ENCODE results near the gene PARL. TPM values are rescaled to one million over a fixed set of nuclear protein-coding genes. Genes with fewer than 3 reads are reported as not detected.

Gene PARL
- total and polyA plus RNA-seq, 10 donors: 34.5 to 119 (median 56.5) TPM

DNA sequence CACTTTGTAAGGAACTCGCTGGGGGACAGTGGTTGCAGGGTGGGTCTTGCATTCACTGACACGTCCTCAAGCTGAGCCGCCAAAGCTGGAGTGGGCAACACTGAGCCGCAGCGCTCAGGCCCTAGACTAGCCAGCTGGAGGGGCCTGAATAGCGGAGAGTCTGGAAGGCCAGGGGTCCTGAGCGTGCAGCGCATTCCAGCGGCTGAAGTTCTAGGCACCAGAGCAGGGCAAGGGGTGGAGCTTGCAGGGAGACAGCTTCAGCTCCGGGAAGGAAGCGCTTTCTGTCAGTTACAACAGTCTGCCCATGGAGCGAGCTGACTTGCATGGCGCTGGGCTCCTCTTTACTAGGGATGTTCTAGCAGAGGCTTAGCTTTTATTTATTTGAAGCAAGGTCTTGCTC lies 62.0 kb downstream of the PARL start:
- peak; percentile 47 for DNase-seq
- Histone ChIP-seq H3K4me1 (peaks cover 13 to 28% (median 21%) of the 10 kb centered on the region in 6 donors), H3K9me3 (no peaks in the 10 kb centered on the region), H3K27me3 (replicated peaks in 1 of 7) (peaks cover 0 to 14% (median 0%) of the 10 kb centered on the region in 7 donors), H3K27ac (no peak overlapping the region), H3K36me3 (peaks cover 0 to 4% (median 0%) of the 10 kb centered on the region in 6 donors), H3K4me3 (no peak overlapping the region)
- no peak for TF ChIP-seq POLR2AphosphoS5 (IDR thresholded peaks at IDR 0.05)
- TF ChIP-seq, protein P1, sequence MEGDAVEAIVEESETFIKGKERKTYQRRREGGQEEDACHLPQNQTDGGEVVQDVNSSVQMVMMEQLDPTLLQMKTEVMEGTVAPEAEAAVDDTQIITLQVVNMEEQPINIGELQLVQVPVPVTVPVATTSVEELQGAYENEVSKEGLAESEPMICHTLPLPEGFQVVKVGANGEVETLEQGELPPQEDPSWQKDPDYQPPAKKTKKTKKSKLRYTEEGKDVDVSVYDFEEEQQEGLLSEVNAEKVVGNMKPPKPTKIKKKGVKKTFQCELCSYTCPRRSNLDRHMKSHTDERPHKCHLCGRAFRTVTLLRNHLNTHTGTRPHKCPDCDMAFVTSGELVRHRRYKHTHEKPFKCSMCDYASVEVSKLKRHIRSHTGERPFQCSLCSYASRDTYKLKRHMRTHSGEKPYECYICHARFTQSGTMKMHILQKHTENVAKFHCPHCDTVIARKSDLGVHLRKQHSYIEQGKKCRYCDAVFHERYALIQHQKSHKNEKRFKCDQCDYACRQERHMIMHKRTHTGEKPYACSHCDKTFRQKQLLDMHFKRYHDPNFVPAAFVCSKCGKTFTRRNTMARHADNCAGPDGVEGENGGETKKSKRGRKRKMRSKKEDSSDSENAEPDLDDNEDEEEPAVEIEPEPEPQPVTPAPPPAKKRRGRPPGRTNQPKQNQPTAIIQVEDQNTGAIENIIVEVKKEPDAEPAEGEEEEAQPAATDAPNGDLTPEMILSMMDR (IDR thresholded peaks at IDR 0.05 in 8 of 11, conservative IDR thresholded peaks at IDR 0.05 in 3 of 11): no peak
- no peak for TF ChIP-seq POLR2A (IDR thresholded peaks at IDR 0.05)
- intact Hi-C loops (cut with DNase I; ENCODE audit: low total_unique reads): no loop called here
- 77 to 89% (median 86%) methylated on average over 12 to 13 of the region's 13 CpGs for WGBS, 5 donors

GRCh38 chr3:183819831-183820230 lies 64.8 kb downstream of the PARL start:
- Histone ChIP-seq H3K27me3 (replicated peaks in 1 of 7) (peaks cover 0 to 10% (median 0%) of the 10 kb centered on the region in 7 donors), H3K4me3 (no peak overlapping the region), H3K36me3 (peaks cover 0 to 24% (median 4%) of the 10 kb centered on the region in 6 donors), H3K27ac (no peak overlapping the region), H3K4me1 (peaks cover 9 to 15% (median 13%) of the 10 kb centered on the region in 6 donors), H3K9me3 (no peaks in the 10 kb centered on the region)
- intact Hi-C loops (cut with DNase I; ENCODE audit: low total_unique reads): no loop called here
- DNase-seq: no peak
- TF ChIP-seq POLR2A (IDR thresholded peaks at IDR 0.05): no peak
- TF ChIP-seq, protein P1 (IDR thresholded peaks at IDR 0.05 in 8 of 11, conservative IDR thresholded peaks at IDR 0.05 in 3 of 11): no peak
- no peak for TF ChIP-seq POLR2AphosphoS5 (IDR thresholded peaks at IDR 0.05)
- WGBS, 5 donors: 86 to 95% (median 89%) methylated on average over 6 of the region's 6 CpGs

GRCh38 chr3:183818706-183819624 lies 65.7 kb downstream of the PARL start:
- Histone ChIP-seq H3K27me3 (replicated peaks in 1 of 7) (peaks cover 0 to 1% (median 0%) of the 10 kb centered on the region in 7 donors), H3K27ac (no peak overlapping the region), H3K9me3 (no peaks in the 10 kb centered on the region), H3K36me3 (peaks cover 0 to 28% (median 4%) of the 10 kb centered on the region in 6 donors), H3K4me1 (peaks cover under 1 to 6% (median 4%) of the 10 kb centered on the region in 6 donors), H3K4me3 (no peak overlapping the region)
- DNase-seq: peak; percentile 35
- intact Hi-C loops (cut with DNase I; ENCODE audit: low total_unique reads): no loop called here
- TF ChIP-seq POLR2A (IDR thresholded peaks at IDR 0.05) (no peak), POLR2AphosphoS5 (IDR thresholded peaks at IDR 0.05) (peak in 1 of 3 donors; percentile 16)
- 87 to 93% (median 90%) methylated on average over 22 to 25 of the region's 25 CpGs for WGBS, 5 donors

- peak; percentile 69 for DNase-seq
- no peak overlapping the region for H3K4me3 ChIP-seq
- no peaks in the 10 kb centered on the region for H3K9me3 ChIP-seq
- intact Hi-C loops (cut with DNase I; ENCODE audit: low total_unique reads): no loop called here
- no peak for TF ChIP-seq POLR2A (IDR thresholded peaks at IDR 0.05)
- TF ChIP-seq POLR2AphosphoS5 (IDR thresholded peaks at IDR 0.05): no peak
- TF ChIP-seq, protein P1 (IDR thresholded peaks at IDR 0.05 in 8 of 11, conservative IDR thresholded peaks at IDR 0.05 in 3 of 11): no peak
- peaks cover 0 to 32% (median 4%) of the 10 kb centered on the region in 6 donors for H3K36me3 ChIP-seq
- 66 to 90% (median 84%) methylated on average over 9 to 14 of the region's 14 CpGs for WGBS, 5 donors
- H3K27me3 ChIP-seq (replicated peaks in 1 of 7): no peaks in the 10 kb centered on the region
- no peaks in the 10 kb centered on the region for H3K4me1 ChIP-seq
- H3K27ac ChIP-seq: no peak overlapping the region
Observed at GRCh38 chr3:183818041-183818620, 66.5 kb downstream of the PARL start.

Measured in spleen (tissue), 11 donors.